ENCODE results near the gene ST6GALNAC4.

DNA sequence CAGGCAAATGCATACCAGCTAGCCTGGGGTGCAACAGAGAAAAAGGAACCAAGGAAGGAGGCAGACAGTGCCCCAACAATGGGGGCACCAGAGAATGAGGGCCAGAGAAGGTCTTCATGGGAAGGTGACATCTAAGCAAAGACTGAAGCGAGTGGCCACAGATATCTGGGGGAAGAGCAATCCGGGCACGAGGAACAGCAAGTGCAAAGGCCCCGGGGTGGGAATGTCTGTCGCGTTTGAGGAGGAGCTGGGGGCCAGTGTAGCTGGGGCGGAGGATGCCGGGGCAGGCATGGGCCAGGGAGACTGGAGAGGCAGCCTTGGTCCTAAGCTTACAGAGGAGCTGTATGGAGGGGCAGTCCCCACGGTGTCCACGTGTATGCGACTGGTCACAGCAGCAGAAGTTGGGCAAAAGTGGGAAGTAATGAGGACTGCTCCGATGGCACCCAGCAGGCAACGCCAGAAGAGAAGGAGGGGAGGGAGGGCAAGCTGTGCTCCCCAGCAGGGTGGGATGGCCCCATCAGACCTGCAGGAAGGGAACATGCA, 44.8 kb upstream of the ST6GALNAC4 start:
- TF ChIP-seq YY1 (IDR thresholded peaks at IDR 0.05; ENCODE audit: low read depth): no peak
- TF ChIP-seq, protein P1, sequence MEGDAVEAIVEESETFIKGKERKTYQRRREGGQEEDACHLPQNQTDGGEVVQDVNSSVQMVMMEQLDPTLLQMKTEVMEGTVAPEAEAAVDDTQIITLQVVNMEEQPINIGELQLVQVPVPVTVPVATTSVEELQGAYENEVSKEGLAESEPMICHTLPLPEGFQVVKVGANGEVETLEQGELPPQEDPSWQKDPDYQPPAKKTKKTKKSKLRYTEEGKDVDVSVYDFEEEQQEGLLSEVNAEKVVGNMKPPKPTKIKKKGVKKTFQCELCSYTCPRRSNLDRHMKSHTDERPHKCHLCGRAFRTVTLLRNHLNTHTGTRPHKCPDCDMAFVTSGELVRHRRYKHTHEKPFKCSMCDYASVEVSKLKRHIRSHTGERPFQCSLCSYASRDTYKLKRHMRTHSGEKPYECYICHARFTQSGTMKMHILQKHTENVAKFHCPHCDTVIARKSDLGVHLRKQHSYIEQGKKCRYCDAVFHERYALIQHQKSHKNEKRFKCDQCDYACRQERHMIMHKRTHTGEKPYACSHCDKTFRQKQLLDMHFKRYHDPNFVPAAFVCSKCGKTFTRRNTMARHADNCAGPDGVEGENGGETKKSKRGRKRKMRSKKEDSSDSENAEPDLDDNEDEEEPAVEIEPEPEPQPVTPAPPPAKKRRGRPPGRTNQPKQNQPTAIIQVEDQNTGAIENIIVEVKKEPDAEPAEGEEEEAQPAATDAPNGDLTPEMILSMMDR (IDR thresholded peaks at IDR 0.05): no peak
- TF ChIP-seq TAF1 (IDR thresholded peaks at IDR 0.05; ENCODE audit: borderline replicate concordance, low read depth, low read length): no peak
- TF ChIP-seq, protein P2, sequence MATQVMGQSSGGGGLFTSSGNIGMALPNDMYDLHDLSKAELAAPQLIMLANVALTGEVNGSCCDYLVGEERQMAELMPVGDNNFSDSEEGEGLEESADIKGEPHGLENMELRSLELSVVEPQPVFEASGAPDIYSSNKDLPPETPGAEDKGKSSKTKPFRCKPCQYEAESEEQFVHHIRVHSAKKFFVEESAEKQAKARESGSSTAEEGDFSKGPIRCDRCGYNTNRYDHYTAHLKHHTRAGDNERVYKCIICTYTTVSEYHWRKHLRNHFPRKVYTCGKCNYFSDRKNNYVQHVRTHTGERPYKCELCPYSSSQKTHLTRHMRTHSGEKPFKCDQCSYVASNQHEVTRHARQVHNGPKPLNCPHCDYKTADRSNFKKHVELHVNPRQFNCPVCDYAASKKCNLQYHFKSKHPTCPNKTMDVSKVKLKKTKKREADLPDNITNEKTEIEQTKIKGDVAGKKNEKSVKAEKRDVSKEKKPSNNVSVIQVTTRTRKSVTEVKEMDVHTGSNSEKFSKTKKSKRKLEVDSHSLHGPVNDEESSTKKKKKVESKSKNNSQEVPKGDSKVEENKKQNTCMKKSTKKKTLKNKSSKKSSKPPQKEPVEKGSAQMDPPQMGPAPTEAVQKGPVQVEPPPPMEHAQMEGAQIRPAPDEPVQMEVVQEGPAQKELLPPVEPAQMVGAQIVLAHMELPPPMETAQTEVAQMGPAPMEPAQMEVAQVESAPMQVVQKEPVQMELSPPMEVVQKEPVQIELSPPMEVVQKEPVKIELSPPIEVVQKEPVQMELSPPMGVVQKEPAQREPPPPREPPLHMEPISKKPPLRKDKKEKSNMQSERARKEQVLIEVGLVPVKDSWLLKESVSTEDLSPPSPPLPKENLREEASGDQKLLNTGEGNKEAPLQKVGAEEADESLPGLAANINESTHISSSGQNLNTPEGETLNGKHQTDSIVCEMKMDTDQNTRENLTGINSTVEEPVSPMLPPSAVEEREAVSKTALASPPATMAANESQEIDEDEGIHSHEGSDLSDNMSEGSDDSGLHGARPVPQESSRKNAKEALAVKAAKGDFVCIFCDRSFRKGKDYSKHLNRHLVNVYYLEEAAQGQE (IDR thresholded peaks at IDR 0.05; ENCODE audit: low read depth, low read length): no peak
- TF ChIP-seq RFX5 (IDR thresholded peaks at IDR 0.05; ENCODE audit: low read length): no peak
- no peak for TF ChIP-seq FOXJ3 (CRISPR knock-in tag; IDR thresholded peaks at IDR 0.05)
- TF ChIP-seq FOSL2 (IDR thresholded peaks at IDR 0.05; ENCODE audit: borderline replicate concordance, low read depth): no peak
- no peak for TF ChIP-seq EZH2phosphoT487 (IDR thresholded peaks at IDR 0.05; ENCODE audit: borderline replicate concordance, low read depth)
- no peak for TF ChIP-seq EP300 (IDR thresholded peaks at IDR 0.05; ENCODE audit: borderline replicate concordance in 1 of 2, low read depth in 1 of 2, low read length in 1 of 2)
